Type B pancreatic cell (in vitro differentiated cells): ENCODE results near the gene PIK3IP1. TPM values are rescaled to one million over a fixed set of nuclear protein-coding genes. Genes with fewer than 3 reads are reported as not detected.
"Not testable (repeated sequence)": the region's sequence is repeated elsewhere in the genome, so short reads cannot be mapped to it uniquely, and the experiment has no call there.

Experiments
- DNase-seq: peaks from one replicate; pipeline ENCODE4 v3.0.0; 2021; ENCODE audit warnings: mixed read lengths; ENCODE audit not compliant: unreplicated experiment; ENCODE audit errors: extremely low spot score
- H3K27ac Mint-ChIP-seq: 2 replicates; pipeline ENCODE4 v1.8.0; 2021; ENCODE audit warnings: mild to moderate bottlenecking, mixed read lengths
- H3K27me3 Mint-ChIP-seq: 2 replicates; pipeline ENCODE4 v1.8.0; 2021; ENCODE audit warnings: mixed read lengths
- H3K36me3 Mint-ChIP-seq: 2 replicates; pipeline ENCODE4 v1.8.0; 2021; ENCODE audit warnings: mixed read lengths
- H3K4me1 Mint-ChIP-seq: one replicate; pipeline ENCODE4 v1.8.0; 2021; ENCODE audit warnings: mixed read lengths; ENCODE audit not compliant: unreplicated experiment
- H3K4me3 Mint-ChIP-seq: 2 replicates; pipeline ENCODE4 v1.8.0; 2021; ENCODE audit warnings: mild to moderate bottlenecking, mixed read lengths
- H3K9me3 Mint-ChIP-seq: 2 replicates; pipeline ENCODE4 v1.8.0; 2021; ENCODE audit warnings: mixed read lengths
- CTCF ChIP-seq: fragments of 200-600 bp; sonication (generic); conservative IDR thresholded peaks from 2 replicates; pipeline ENCODE4 v1.5.0; 2021; ENCODE audit warnings: antibody characterized with exemption, mild to moderate bottlenecking
- total RNA-seq: library from RNA; stranded (reverse); gene quantifications from 2 replicates; pipeline ENCODE4 v1.2.1, GENCODE V29; 2021; ENCODE audit warnings: low replicate concordance

The PIK3IP1 gene
- total RNA-seq, 1 donor from 2014 or later = 21.0 TPM

- H3K27ac Mint-ChIP-seq = no peak overlapping the region
- H3K4me3 Mint-ChIP-seq = no peak overlapping the region
- TF ChIP-seq CTCF = no peak
- H3K9me3 Mint-ChIP-seq = no peaks in the 10 kb centered on the region
- H3K36me3 Mint-ChIP-seq = peaks cover 25% of the 10 kb centered on the region
- peaks cover 5% of the 10 kb centered on the region for H3K4me1 Mint-ChIP-seq
- no peak for DNase-seq
- no peaks in the 10 kb centered on the region for H3K27me3 Mint-ChIP-seq
Measured at GRCh38 chr22:31323578-31324550, 31.6 kb upstream of the PIK3IP1 start.

GRCh38 chr22:31321421-31321820, 29.1 kb upstream of the PIK3IP1 start:
- no peak for DNase-seq
- H3K4me1 Mint-ChIP-seq = peaks cover 5% of the 10 kb centered on the region
- H3K36me3 Mint-ChIP-seq = peaks cover 16% of the 10 kb centered on the region
- H3K4me3 Mint-ChIP-seq = no peak overlapping the region
- no peaks in the 10 kb centered on the region for H3K27me3 Mint-ChIP-seq
- no peak for TF ChIP-seq CTCF
- no peaks in the 10 kb centered on the region for H3K9me3 Mint-ChIP-seq
- H3K27ac Mint-ChIP-seq = no peak overlapping the region

GRCh38 chr22:31314220-31314619, 21.9 kb upstream of the PIK3IP1 start:
- not testable (repeated sequence) for H3K4me3 Mint-ChIP-seq, H3K4me1 Mint-ChIP-seq, H3K36me3 Mint-ChIP-seq, H3K9me3 Mint-ChIP-seq, H3K27me3 Mint-ChIP-seq, DNase-seq
- H3K27ac Mint-ChIP-seq = peak overlapping the region; percentile 72

- Mint-ChIP-seq H3K27me3 (no peaks in the 10 kb centered on the region), H3K4me3 (peak overlapping the region; percentile 26), H3K4me1 (peaks cover 5% of the 10 kb centered on the region), H3K27ac (peak overlapping the region; percentile 72), H3K9me3 (no peaks in the 10 kb centered on the region), H3K36me3 (peaks cover 3% of the 10 kb centered on the region)
- TF ChIP-seq CTCF = peak; percentile 90
- no peak for DNase-seq
Measured at GRCh38 chr22:31313366-31314147, 21.3 kb upstream of the PIK3IP1 start.

- no peak overlapping the region for H3K4me3 Mint-ChIP-seq
Measured at GRCh38 chr22:31308181-31308580, 15.9 kb upstream of the PIK3IP1 start.

More at GRCh38 chr22:31308181-31308580, 15.9 kb upstream of the PIK3IP1 start:
- DNase-seq = no peak
- Mint-ChIP-seq H3K27me3 (no peaks in the 10 kb centered on the region), H3K4me1 (peaks cover under 1% of the 10 kb centered on the region), H3K9me3 (no peaks in the 10 kb centered on the region), H3K36me3 (no peaks in the 10 kb centered on the region), H3K27ac (peak overlapping the region; percentile 6)
- TF ChIP-seq CTCF = no peak
